Natural killer cell treated with Interleukin-12 subunit alpha and Interleukin-12 subunit beta and Interleukin-15 and Interleukin-18, amount 100 ng/mL, for 72 hours (primary cell): Measurements from ENCODE around the gene PSENEN. TPM values are rescaled to one million over a fixed set of nuclear protein-coding genes. Genes with fewer than 3 reads are reported as not detected.
"Not testable (repeated sequence)": the region's sequence is repeated elsewhere in the genome, so short reads cannot be mapped to it uniquely, and the experiment has no call there.

Source experiments
- ATAC-seq, 2 donors: fragments of 150-1000 bp; cut with Tn5 transposase in 1 of 2; sonication (Bioruptor Pico), chemical (Tn5 transposase) in 1 of 2; 2 replicates each; pipeline ENCODE4 v1.10.0; 2021
- DNase-seq: peaks from one replicate; pipeline ENCODE4 v3.0.0; 2022; ENCODE audit warnings: low spot score
- H3K27ac Mint-ChIP-seq, 2 donors: 1 replicate in 1 of 2; 2 replicates in 1 of 2; pipeline ENCODE4 v1.8.0; 2022; ENCODE audit warnings: mixed read lengths in 2 of 2, mild to moderate bottlenecking in 1 of 2, moderate library complexity in 1 of 2
- H3K27me3 Mint-ChIP-seq, 2 donors: 1 replicate in 1 of 2; 2 replicates in 1 of 2; pipeline ENCODE4 v1.8.0; 2022; ENCODE audit warnings: mixed read lengths in 2 of 2
- H3K36me3 Mint-ChIP-seq: one replicate; pipeline ENCODE4 v1.8.0; 2022; ENCODE audit warnings: mixed read lengths
- H3K4me1 Mint-ChIP-seq, 2 donors: 1 replicate in 1 of 2; 2 replicates in 1 of 2; pipeline ENCODE4 v1.8.0; 2022; ENCODE audit warnings: low read depth in 2 of 2, mixed read lengths in 2 of 2, mild to moderate bottlenecking in 1 of 2
- H3K4me3 Mint-ChIP-seq: one replicate; pipeline ENCODE4 v1.8.0; 2022; ENCODE audit warnings: mixed read lengths
- H3K9me3 Mint-ChIP-seq: 2 replicates; pipeline ENCODE4 v1.8.0; 2022; ENCODE audit warnings: mixed read lengths
- total RNA-seq, 2 donors: library from RNA; stranded (reverse); gene quantifications; one replicate each; pipeline ENCODE4 v1.2.3, GENCODE V29; 2022

The PSENEN gene
- total RNA-seq, 2 donors from 2014 or later: 66.4 to 84.2 TPM

DNA sequence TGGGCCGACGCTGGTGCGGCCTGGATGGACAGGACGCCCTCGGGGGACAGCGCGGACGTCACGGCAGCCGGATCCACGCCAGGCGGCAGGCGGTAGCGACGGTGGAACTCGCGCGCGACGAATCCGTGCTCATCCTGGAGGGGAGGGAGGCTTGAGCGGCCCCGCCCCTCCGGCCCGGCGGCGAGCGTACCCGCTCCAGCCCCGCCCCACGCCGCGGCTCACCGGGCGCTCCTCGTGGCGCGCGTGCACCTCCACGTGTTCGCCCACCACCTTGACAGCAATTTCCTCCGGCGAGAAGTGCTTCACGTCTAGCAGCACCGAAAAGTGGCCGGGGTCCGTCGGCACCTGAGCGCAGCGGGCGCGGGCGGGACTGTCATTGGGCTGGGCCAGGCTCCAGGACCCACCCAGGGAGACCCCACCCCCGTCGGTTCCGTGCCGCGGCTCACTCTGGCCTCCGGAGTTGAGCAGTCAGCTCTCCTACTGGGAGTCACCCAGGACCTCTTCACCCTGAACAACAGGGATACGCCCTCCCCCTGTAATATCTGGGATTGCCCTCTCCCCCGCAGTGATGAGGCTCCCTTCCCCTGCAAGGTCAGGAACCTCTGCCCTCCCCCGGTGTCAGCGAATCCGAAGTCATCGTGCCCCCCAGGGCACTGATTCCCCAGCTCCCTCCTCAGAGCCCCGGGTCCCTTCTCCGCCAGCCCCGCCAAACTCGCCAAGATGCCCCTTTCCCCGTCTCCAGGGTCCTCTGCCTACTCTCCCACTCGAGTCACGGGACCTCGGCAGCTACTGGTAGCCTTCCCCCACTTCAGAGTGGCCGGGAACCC lies 10.3 kb downstream of the PSENEN start:
- ATAC-seq (no peak), DNase-seq (no peak)
- no peak overlapping the region for H3K27ac Mint-ChIP-seq
- H3K4me3 Mint-ChIP-seq: peak overlapping the region; percentile 37
- no peaks in the 10 kb centered on the region for H3K9me3 Mint-ChIP-seq
- peaks cover 0 to 11% of the 10 kb centered on the region in 2 donors for H3K27me3 Mint-ChIP-seq
- no peaks in the 10 kb centered on the region for H3K36me3 Mint-ChIP-seq
- H3K4me1 Mint-ChIP-seq: peaks cover 19 to 32% of the 10 kb centered on the region in 2 donors

GRCh38 chr19:35756377-35757230 lies 11.2 kb downstream of the PSENEN start, which contains the start of gene HSPB6:
HSPB6 (minus strand) TSS chr19:35757029; CDS start chr19:35757008, 21 bp downstream.
- H3K9me3 Mint-ChIP-seq: no peaks in the 10 kb centered on the region
- H3K4me3 Mint-ChIP-seq: peak within 1 kb of the TSS; percentile 88
- ATAC-seq (no peak), DNase-seq (no peak)
- H3K27me3 Mint-ChIP-seq: peaks cover 0 to 11% of the 10 kb centered on the region in 2 donors
- H3K4me1 Mint-ChIP-seq: peaks cover 19 to 32% of the 10 kb centered on the region in 2 donors
- H3K36me3 Mint-ChIP-seq: no peaks in the 10 kb centered on the region
- peak within 1 kb of the TSS; percentile 78 to 81 for H3K27ac Mint-ChIP-seq

- peak overlapping the region; percentile 88 for H3K4me3 Mint-ChIP-seq
- peak overlapping the region; percentile 78 to 81 for H3K27ac Mint-ChIP-seq
- ATAC-seq (peak in 1 of 2 donors; percentile 10), DNase-seq (no peak)
- H3K4me1 Mint-ChIP-seq: peaks cover 19 to 32% of the 10 kb centered on the region in 2 donors
- H3K9me3 Mint-ChIP-seq: no peaks in the 10 kb centered on the region
- H3K36me3 Mint-ChIP-seq: no peaks in the 10 kb centered on the region
- H3K27me3 Mint-ChIP-seq: peaks cover 0 to 11% of the 10 kb centered on the region in 2 donors
These were observed 11.8 kb downstream of the PSENEN start for GRCh38 chr19:35757231-35757748.

- H3K4me1 Mint-ChIP-seq: peaks cover 19 to 32% of the 10 kb centered on the region in 2 donors
- peak within 1 kb of the TSS; percentile 88 for H3K4me3 Mint-ChIP-seq
- peak within 1 kb of the TSS; percentile 78 to 81 for H3K27ac Mint-ChIP-seq
- peaks cover 0 to 11% of the 10 kb centered on the region in 2 donors for H3K27me3 Mint-ChIP-seq
- no peaks in the 10 kb centered on the region for H3K9me3 Mint-ChIP-seq
- H3K36me3 Mint-ChIP-seq: no peaks in the 10 kb centered on the region
- peak; percentile 98 to 99 for ATAC-seq
- DNase-seq: peak; percentile 99
These were observed 12.5 kb downstream of the PSENEN start, which contains the start of gene PROSER3 for GRCh38 chr19:35757749-35758608. PROSER3 (plus strand) TSS chr19:35758176; CDS start chr19:35758216, 40 bp downstream.

DNA sequence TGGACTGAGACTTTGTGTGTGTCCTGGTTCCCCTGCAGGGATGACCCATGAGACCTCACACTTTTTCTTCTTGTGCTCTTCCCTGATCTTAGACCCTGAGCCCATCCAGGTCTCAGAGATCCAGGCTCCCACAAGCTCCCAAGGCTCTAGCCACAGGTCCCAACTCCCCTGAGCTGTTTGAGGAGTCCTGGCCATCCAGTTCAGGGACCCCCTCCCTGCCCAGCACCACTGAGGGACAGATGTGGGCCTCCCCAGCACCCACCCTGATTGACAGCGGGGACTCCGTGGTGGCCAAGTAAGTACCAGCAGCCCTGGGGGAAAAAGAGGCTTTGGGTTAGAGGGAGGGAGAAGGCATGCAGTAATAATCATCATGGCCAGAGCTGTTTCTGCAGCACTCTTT lies 14.2 kb downstream of the PSENEN start:
- H3K27ac Mint-ChIP-seq: no peak overlapping the region
- H3K4me3 Mint-ChIP-seq: peak overlapping the region; percentile 88
- no peak for ATAC-seq
- no peaks in the 10 kb centered on the region for H3K9me3 Mint-ChIP-seq
- no peak for DNase-seq
- H3K27me3 Mint-ChIP-seq: peaks cover 0 to 10% of the 10 kb centered on the region in 2 donors
- peaks cover 19 to 32% of the 10 kb centered on the region in 2 donors for H3K4me1 Mint-ChIP-seq
- no peaks in the 10 kb centered on the region for H3K36me3 Mint-ChIP-seq

DNA sequence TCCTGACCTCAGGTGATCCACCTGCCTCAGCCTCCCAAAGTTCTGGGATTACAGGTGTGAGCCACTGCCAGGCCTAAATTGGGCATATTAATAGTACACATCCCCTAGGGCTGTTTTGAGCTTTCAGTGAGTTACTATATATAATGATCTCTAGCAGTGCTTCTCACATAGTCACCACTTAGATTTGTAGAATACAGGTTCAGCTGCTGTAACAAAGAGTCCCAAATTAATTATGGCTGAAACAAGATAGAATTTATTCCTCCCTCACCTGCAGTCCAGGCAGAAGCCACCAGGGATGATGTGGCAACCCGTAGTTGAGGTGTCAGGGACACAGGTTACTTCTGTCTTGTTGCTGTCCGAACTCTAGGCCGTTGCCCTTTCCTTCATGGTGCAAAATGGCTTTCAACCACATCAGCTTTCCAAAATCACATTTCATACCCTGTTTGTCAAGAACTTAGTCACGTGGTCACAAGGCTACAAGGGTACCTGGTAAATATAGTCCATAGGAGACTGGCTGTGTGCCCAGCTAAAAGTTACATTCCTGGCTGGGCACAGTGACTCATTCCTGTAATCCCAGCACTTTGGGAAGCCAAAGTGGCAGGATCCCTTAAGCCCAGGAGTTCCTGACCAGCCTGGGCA lies 15.4 kb downstream of the PSENEN start:
- no peaks in the 10 kb centered on the region for H3K36me3 Mint-ChIP-seq
- H3K9me3 Mint-ChIP-seq: no peaks in the 10 kb centered on the region
- ATAC-seq (no peak), DNase-seq (no peak)
- peaks cover 0 to 5% of the 10 kb centered on the region in 2 donors for H3K27me3 Mint-ChIP-seq
- H3K27ac Mint-ChIP-seq: no peak overlapping the region
- H3K4me3 Mint-ChIP-seq: no peak overlapping the region
- peaks cover 19 to 29% of the 10 kb centered on the region in 2 donors for H3K4me1 Mint-ChIP-seq

- Mint-ChIP-seq H3K4me3 (no peak overlapping the region), H3K27ac (no peak overlapping the region), H3K36me3 (no peaks in the 10 kb centered on the region), H3K4me1 (peaks cover 1 to 6% of the 10 kb centered on the region in 2 donors), H3K9me3 (no peaks in the 10 kb centered on the region), H3K27me3 (no peaks in the 10 kb centered on the region)
- DNase-seq (no peak), ATAC-seq (no peak)
These were observed 19.2 kb downstream of the PSENEN start for GRCh38 chr19:35764432-35765315.

DNA sequence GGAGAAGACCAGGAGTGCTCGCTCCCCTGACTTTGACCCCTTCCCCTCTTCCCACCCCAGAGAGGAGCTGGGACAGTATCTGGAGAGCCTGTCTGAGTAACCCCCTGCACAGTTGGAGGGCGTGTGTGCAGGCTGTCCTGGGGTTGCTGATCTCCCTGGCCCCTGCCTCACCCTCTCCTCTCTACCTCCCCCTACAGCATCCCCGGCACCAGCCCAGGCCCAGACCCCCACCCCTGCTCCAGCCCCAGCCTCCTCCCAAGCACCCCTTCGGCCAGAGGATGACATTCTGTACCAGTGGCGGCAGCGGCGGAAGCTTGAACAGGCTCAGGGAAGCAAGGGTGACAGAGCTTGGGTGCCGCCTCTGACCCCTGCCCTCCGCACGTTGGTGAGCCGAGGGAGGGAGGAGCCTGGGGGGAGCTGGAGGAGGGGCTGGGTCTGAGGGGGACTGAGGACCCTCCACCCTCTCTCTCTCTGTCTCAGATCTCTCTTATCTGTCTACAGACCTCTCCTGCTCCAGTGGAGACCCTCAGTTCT lies 21.2 kb downstream of the PSENEN start:
- Mint-ChIP-seq H3K9me3 (no peaks in the 10 kb centered on the region), H3K4me3 (no peak overlapping the region), H3K27me3 (no peaks in the 10 kb centered on the region), H3K27ac (no peak overlapping the region), H3K36me3 (no peaks in the 10 kb centered on the region), H3K4me1 (peaks cover 0 to 4% of the 10 kb centered on the region in 2 donors)
- ATAC-seq (peak; percentile 29 to 38), DNase-seq (no peak)

DNA sequence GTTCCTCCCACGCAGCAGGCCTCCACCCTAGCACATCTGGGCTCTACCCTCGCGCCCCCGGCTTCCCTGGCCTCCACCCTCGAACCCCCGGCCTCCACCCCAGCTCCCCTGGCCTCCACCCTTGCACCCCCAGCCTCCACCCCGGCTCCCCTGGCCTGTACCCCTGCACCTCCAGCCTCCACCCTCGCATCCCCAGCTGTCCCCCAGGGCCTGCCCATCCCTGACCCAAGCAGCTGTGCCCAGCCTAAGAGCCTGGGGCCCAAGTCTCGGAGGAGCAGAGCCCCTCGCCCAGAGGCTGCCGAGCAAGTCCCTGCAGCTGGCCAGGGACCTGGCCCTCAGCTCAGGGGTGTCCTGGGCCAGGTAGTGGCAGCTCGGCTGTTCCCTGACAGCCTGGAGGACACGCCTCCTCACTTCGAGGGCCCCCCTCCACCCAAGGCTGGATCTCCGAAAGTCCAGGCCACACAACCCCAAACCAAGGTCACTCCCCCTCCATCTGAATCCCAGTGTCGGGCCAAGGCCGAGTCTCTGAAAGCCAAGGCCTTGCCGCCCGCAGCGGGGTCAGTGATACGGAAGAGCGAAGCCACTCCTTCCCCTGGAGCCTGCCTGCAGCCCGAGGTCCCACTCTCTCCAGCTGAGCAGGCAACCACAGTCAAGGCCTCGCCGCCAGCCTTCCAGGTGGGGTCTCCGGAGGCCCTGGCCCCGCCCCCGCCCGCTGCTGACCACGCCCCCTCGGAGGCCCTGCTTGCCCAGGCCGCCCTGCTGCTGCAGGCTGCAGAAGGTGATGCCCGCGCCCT lies 22.0 kb downstream of the PSENEN start:
- H3K9me3 Mint-ChIP-seq: no peaks in the 10 kb centered on the region
- H3K36me3 Mint-ChIP-seq: no peaks in the 10 kb centered on the region
- ATAC-seq (peak; percentile 12 to 31), DNase-seq (no peak)
- H3K4me3 Mint-ChIP-seq: no peak overlapping the region
- no peaks in the 10 kb centered on the region for H3K27me3 Mint-ChIP-seq
- H3K4me1 Mint-ChIP-seq: peaks cover 0 to 4% of the 10 kb centered on the region in 2 donors
- no peak overlapping the region for H3K27ac Mint-ChIP-seq

- DNase-seq: no peak
- no peak for ATAC-seq
- no peaks in the 10 kb centered on the region for H3K27me3 Mint-ChIP-seq
- H3K4me1 Mint-ChIP-seq: peaks cover 0 to 4% of the 10 kb centered on the region in 2 donors
- H3K4me3 Mint-ChIP-seq: no peak overlapping the region
- no peak overlapping the region for H3K27ac Mint-ChIP-seq
- no peaks in the 10 kb centered on the region for H3K36me3 Mint-ChIP-seq
- no peaks in the 10 kb centered on the region for H3K9me3 Mint-ChIP-seq
These were observed 22.6 kb downstream of the PSENEN start for GRCh38 chr19:35768082-35768421.

DNA sequence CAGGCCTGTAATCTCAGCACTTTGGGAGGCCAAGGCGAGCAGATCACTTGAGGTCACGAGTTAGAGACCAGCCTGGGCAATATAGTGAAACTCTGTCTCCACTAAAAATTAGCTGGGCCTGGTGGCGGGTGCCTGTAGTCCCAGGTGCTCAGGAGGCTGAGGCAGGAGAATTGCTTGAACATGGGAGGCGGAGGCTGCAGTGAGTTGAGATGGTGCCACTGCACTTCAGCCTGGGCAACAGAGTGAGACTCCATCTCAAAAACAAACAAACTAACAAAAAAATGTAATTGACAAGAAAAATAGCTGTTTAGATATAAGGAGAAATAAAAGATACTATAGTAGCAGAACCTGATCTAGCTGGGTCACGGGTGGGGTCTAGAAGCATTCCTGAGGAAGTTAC lies 26.9 kb downstream of the PSENEN start:
- H3K4me1 Mint-ChIP-seq: peaks cover 20 to 25% of the 10 kb centered on the region in 2 donors
- not testable (repeated sequence) for ATAC-seq, H3K27ac Mint-ChIP-seq, H3K9me3 Mint-ChIP-seq, DNase-seq, H3K27me3 Mint-ChIP-seq, H3K36me3 Mint-ChIP-seq, H3K4me3 Mint-ChIP-seq
